Measurements from ENCODE around the gene CNNM1. TPM values are rescaled to one million over a fixed set of nuclear protein-coding genes. Genes with fewer than 3 reads are reported as not detected.

The CNNM1 gene
- total RNA-seq, 1 experiment from 2014 or later = not detected

DNA sequence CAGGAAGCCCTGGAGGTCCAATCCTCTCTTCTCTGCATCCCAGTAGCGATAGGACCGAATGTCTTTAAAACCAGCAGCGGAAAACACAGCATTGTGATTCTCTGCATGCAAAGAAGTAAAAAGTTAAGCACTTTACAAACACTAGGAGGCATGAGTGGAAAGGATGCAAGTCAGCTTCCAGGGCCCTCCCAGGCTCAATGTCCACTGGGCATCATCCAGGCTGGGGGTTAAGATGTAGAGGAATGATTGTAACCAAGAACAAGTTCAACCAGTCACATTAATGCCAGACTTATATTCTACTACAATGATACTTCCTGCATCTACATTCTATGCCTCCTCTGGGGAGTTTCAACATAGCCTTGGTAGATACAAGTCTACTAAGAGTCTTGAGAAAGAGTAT, 77.0 kb downstream of the CNNM1 start:
- no peak overlapping the region for H3K4me3 ChIP-seq (replicated peaks in 1 of 2; ENCODE audit: low read depth in 1 of 2, low read length in 2 of 2)
- H3K27me3 ChIP-seq (ENCODE audit: insufficient read depth, low read length) = no peaks in the 10 kb centered on the region
- CTCF ChIA-PET = no interaction called here
- RAD21 ChIA-PET (ENCODE audit: low non-redundant PET in 1 of 2, low total read pairs in 2 of 2, uncharacterized antibody in 2 of 2, unreplicated experiment in 2 of 2) = no interaction called here
- BruUV-seq (replicated peaks) = no TSS peak
- no peak overlapping the region for H3K27ac ChIP-seq (ENCODE audit: low read depth, low read length)
- POLR2A ChIA-PET = no interaction called here
- H3K9me3 ChIP-seq (ENCODE audit: control insufficient read depth in 1 of 2, insufficient read depth in 1 of 2, low read depth in 1 of 2, low read length in 2 of 2) = no peaks in the 10 kb centered on the region
- no peaks in the 10 kb centered on the region for H4K20me1 ChIP-seq (ENCODE audit: insufficient read depth)
- H3K36me3 ChIP-seq (ENCODE audit: control insufficient read depth in 1 of 2, insufficient read depth in 2 of 2, low read length in 2 of 2) = peaks cover 28 to 32% of the 10 kb centered on the region in 2 experiments
- peaks cover 16% of the 10 kb centered on the region; the same call in 1 of the 2 replicates for H3K79me2 ChIP-seq (ENCODE audit: insufficient read depth, low read length)
- H2AFZ ChIP-seq (ENCODE audit: low read depth, low read length, poor library complexity, severe bottlenecking) = no peak overlapping the region
- no peaks in the 10 kb centered on the region for H3K4me1 ChIP-seq (ENCODE audit: control insufficient read depth in 1 of 2, insufficient read depth in 2 of 2, low read length in 2 of 2)
- intact Hi-C loops (cut with micrococcal nuclease) = no loop called here
- H3K9me2 ChIP-seq (ENCODE audit: insufficient read depth) = no peaks in the 10 kb centered on the region
- no peak overlapping the region for H3K4me2 ChIP-seq (ENCODE audit: low read length)
- DNase-seq (ENCODE audit: low read depth, low spot score) = no peak
- no peak for TF ChIP-seq SIN3A (IDR thresholded peaks at IDR 0.05; ENCODE audit: low read depth)
- TF ChIP-seq, protein P1, sequence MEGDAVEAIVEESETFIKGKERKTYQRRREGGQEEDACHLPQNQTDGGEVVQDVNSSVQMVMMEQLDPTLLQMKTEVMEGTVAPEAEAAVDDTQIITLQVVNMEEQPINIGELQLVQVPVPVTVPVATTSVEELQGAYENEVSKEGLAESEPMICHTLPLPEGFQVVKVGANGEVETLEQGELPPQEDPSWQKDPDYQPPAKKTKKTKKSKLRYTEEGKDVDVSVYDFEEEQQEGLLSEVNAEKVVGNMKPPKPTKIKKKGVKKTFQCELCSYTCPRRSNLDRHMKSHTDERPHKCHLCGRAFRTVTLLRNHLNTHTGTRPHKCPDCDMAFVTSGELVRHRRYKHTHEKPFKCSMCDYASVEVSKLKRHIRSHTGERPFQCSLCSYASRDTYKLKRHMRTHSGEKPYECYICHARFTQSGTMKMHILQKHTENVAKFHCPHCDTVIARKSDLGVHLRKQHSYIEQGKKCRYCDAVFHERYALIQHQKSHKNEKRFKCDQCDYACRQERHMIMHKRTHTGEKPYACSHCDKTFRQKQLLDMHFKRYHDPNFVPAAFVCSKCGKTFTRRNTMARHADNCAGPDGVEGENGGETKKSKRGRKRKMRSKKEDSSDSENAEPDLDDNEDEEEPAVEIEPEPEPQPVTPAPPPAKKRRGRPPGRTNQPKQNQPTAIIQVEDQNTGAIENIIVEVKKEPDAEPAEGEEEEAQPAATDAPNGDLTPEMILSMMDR (IDR thresholded peaks at IDR 0.05 in 2 of 3, conservative IDR thresholded peaks at IDR 0.05 in 1 of 3; ENCODE audit: borderline replicate concordance in 1 of 3, insufficient read depth in 1 of 3, low read depth in 2 of 3, low read length in 2 of 3) = 0 out of 6 replicates have a peak, but pooled peaks of 1 of the 3 experiments have one; percentile 15
- ATAC-seq = peak; percentile 58; the same call in 1 of the 2 replicates
- no peak overlapping the region for H3K9ac ChIP-seq (ENCODE audit: low read length)

DNA sequence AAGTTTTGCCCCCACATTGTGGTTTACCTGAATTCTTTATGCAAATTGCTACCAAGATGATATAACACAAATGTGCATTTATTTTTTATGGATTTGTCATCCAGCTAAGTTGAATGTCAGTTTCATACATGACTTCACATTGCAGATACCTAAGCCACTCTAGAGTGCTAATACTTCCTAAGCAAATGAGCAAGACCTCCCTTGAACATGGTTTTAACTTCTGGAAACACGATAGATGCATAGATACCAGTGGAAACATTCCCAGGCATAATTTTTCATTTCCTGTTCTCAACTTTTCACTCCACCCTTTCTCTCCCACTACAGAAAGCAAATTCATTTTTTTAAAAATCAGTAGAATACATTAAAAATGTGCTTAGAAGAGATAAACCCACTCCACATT, 81.0 kb downstream of the CNNM1 start:
- H3K27me3 ChIP-seq (ENCODE audit: insufficient read depth, low read length) = no peaks in the 10 kb centered on the region
- H3K9me3 ChIP-seq (ENCODE audit: control insufficient read depth in 1 of 2, insufficient read depth in 1 of 2, low read depth in 1 of 2, low read length in 2 of 2) = no peaks in the 10 kb centered on the region
- TF ChIP-seq SRF (IDR thresholded peaks at IDR 0.05; ENCODE audit: low read depth) (no peak), EGR1 (IDR thresholded peaks at IDR 0.05; ENCODE audit: low read depth) (no peak), CBX3 (IDR thresholded peaks at IDR 0.05; ENCODE audit: low read depth) (no peak), ELF1 (IDR thresholded peaks at IDR 0.05; ENCODE audit: borderline replicate concordance, low read depth) (no peak), JUND (IDR thresholded peaks at IDR 0.05) (no peak), POLR2AphosphoS5 (IDR thresholded peaks at IDR 0.05; ENCODE audit: low read depth, low read length) (no peak), POLR2A (IDR thresholded peaks at IDR 0.05; ENCODE audit: borderline replicate concordance, extremely low read depth, insufficient read depth, insufficient read length) (no peak)
- TF ChIP-seq, protein P2, sequence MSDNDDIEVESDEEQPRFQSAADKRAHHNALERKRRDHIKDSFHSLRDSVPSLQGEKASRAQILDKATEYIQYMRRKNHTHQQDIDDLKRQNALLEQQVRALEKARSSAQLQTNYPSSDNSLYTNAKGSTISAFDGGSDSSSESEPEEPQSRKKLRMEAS (IDR thresholded peaks at IDR 0.05) = no peak
- TF ChIP-seq, protein P3, sequence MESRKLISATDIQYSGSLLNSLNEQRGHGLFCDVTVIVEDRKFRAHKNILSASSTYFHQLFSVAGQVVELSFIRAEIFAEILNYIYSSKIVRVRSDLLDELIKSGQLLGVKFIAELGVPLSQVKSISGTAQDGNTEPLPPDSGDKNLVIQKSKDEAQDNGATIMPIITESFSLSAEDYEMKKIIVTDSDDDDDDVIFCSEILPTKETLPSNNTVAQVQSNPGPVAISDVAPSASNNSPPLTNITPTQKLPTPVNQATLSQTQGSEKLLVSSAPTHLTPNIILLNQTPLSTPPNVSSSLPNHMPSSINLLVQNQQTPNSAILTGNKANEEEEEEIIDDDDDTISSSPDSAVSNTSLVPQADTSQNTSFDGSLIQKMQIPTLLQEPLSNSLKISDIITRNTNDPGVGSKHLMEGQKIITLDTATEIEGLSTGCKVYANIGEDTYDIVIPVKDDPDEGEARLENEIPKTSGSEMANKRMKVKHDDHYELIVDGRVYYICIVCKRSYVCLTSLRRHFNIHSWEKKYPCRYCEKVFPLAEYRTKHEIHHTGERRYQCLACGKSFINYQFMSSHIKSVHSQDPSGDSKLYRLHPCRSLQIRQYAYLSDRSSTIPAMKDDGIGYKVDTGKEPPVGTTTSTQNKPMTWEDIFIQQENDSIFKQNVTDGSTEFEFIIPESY (IDR thresholded peaks at IDR 0.05; ENCODE audit: extremely low read depth, insufficient replicate concordance, low read length) = no peak
- intact Hi-C loops (cut with micrococcal nuclease) = no loop called here
- H3K4me2 ChIP-seq (ENCODE audit: low read length) = no peak overlapping the region
- peaks cover 28% of the 10 kb centered on the region; the same call in 1 of the 2 replicates for H3K79me2 ChIP-seq (ENCODE audit: insufficient read depth, low read length)
- no peak overlapping the region for H3K4me3 ChIP-seq (replicated peaks in 1 of 2; ENCODE audit: low read depth in 1 of 2, low read length in 2 of 2)
- H3K27ac ChIP-seq (ENCODE audit: low read depth, low read length) = no peak overlapping the region
- ChIA-PET CTCF (no interaction called here), POLR2A (interaction anchor here (1.3 kb wide), 1 partner anchor 20 kb away, joined by 3 read pairs; the partner anchor contains the start of gene GOT1), RAD21 (ENCODE audit: low non-redundant PET in 1 of 2, low total read pairs in 2 of 2, uncharacterized antibody in 2 of 2, unreplicated experiment in 2 of 2) (no interaction called here)
- no peaks in the 10 kb centered on the region for H3K9me2 ChIP-seq (ENCODE audit: insufficient read depth)
- DNase-seq (ENCODE audit: low read depth, low spot score) (no peak), ATAC-seq (no peak)
- H4K20me1 ChIP-seq (ENCODE audit: insufficient read depth) = no peaks in the 10 kb centered on the region
- no peak overlapping the region for H2AFZ ChIP-seq (ENCODE audit: low read depth, low read length, poor library complexity, severe bottlenecking)
- H3K9ac ChIP-seq (ENCODE audit: low read length) = no peak overlapping the region
- peaks cover 7 to 11% of the 10 kb centered on the region in 2 experiments for H3K36me3 ChIP-seq (ENCODE audit: control insufficient read depth in 1 of 2, insufficient read depth in 2 of 2, low read length in 2 of 2)
- no TSS peak for BruUV-seq (replicated peaks)
- H3K4me1 ChIP-seq (ENCODE audit: control insufficient read depth in 1 of 2, insufficient read depth in 2 of 2, low read length in 2 of 2) = no peaks in the 10 kb centered on the region
